Activated T-cell treated with anti-CD3 and anti-CD28 coated beads for 1 hour (primary cell): Measurements from ENCODE around the gene MTFR1L.

Experiments used
- DNase-seq: peaks from one replicate; pipeline ENCODE4 v3.0.0-alpha.2; 2020; ENCODE audit warnings: low read depth

Gene MTFR1L

DNA sequence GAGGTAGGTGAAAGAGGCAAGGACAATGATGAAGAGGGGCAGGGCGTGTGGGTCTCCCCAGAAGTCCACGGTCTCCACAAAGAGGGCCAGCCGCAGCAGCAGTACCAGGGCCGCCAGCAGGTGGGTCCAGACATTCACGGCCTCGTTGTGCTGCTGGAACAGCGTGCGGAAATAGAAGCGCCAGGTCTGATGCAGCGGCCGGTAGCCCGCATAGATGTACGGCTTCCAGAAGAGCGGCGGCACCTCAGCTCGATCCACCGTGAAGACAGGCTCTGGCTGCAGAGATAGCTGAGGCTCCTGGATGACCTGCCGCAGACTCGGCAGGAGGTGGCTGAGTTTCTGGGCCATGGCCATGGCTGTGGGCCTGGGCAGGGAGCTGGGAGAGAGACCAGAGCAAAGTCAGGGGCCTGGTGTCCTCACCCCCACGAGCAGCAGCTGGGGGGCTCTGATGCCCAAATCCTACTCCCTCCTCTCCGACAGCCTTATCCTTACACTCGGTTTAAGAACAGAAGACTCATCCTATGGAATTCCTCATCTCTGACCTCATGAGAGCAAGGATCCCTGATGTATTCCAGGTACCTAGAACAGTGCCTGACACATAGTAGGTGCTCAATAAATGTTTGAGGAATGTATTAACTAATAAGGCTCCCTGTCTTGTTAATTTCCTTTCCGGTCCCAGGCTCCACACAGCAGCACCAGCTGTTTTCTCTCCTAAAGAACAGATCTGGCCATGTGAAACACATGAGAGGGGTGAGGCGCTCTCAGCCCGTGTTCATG is 43.9 kb downstream of the MTFR1L start:
- no peak for DNase-seq

DNA sequence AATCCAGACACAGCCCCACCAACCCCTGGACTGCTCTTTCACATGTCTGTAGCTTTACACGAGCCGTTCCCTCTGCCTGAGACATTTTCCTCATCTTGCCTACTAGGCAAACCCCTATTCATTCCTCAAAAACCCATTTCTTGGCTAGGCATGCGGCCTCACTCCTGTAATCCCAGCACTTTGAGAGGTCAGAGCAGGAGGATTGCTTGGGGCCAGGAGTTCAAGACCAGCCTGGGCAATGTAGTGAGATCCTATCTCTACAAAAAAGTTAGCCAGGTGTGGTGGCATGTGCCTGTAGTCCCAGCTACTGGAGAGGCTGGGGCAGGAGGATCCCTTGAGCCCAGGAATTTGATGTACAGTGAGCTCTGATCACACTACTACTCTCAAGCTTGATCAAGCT is 44.7 kb downstream of the MTFR1L start:
- DNase-seq: no peak

GRCh38 chr1:25866288-25866687 is 46.5 kb downstream of the MTFR1L start:
- no peak for DNase-seq

DNA sequence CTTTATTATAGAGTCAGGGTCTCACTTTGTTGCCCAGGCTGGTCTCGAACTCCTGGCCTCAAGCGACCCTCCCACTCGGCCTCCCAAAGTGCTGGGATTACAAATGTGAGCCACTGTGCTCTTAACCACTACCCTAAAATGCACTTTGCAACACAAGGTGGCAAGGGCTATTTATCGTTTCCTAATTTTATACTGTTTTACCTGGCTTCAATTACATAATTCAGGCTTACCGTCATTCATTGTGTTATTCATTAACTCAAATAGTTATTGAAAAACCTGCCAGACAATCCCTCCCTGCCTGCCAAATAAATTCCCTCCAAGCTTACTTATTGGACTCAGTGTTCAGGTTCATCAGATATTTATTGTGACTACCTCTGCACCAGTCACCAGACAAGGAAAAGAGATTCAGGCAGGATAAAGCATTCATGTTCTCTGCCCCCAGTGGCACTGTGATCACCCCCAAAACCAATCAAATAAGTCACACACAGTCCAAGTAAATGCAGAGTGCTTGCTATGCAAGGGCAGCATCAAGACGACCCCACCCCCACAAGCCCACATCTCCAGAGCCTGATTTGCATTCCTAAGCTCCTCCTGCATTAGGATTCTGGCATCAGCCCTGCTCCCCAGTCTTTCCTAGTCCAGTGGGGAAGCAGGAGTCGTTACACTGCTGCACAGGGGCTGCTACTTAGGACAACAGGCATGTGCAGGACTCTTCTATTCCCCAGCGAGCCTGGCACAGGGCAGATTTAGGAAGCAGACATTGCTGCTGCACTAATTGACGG is 47.6 kb downstream of the MTFR1L start:
- DNase-seq: no peak

GRCh38 chr1:25869909-25870606 is 50.3 kb downstream of the MTFR1L start:
- no peak for DNase-seq

DNA sequence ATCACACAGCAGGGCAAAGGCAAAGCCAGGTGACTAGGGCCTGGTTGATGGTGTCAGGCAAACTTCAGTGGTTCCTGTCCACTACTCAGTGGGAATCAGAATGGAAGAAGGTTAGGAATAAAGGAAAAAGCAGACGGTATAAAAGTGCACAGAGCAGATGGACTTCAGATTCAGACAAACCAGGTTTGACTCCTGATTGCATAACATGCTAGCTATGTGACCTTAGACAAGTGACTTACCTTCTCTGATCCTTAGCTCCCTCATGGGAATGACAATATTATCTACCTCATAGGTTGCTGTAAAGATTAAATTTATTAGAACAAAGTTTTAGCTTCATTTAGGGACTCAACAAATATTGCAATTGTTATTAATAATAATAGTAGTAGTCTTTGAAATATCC is 50.9 kb downstream of the MTFR1L start:
- no peak for DNase-seq

GRCh38 chr1:25871086-25871703 is 51.4 kb downstream of the MTFR1L start:
- no peak for DNase-seq

GRCh38 chr1:25871704-25872494 is 52.1 kb downstream of the MTFR1L start:
- DNase-seq: no peak

DNA sequence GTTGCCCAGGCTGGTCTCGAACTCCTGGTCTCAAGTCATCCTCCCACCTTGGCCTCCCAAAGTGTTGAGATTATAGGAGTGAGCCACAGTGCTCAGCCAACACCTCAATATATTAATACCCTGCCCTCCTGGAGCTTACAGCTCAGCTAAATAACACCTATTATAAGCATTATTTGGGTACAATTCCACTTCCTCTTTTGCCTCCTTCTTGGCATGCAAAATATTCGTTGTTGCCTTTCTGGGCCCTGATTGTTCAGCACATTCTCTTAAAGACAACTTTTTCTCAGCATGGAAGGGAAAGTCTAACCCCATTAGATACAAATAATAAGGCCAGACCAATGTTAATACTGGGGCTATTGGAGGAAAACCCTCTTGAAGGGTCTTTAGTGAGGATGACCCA is 53.0 kb downstream of the MTFR1L start:
- no peak for DNase-seq

- no peak for DNase-seq
Observed at GRCh38 chr1:25873120-25873519, 53.4 kb downstream of the MTFR1L start.

GRCh38 chr1:25874209-25874608 is 54.5 kb downstream of the MTFR1L start:
- DNase-seq: no peak

DNA sequence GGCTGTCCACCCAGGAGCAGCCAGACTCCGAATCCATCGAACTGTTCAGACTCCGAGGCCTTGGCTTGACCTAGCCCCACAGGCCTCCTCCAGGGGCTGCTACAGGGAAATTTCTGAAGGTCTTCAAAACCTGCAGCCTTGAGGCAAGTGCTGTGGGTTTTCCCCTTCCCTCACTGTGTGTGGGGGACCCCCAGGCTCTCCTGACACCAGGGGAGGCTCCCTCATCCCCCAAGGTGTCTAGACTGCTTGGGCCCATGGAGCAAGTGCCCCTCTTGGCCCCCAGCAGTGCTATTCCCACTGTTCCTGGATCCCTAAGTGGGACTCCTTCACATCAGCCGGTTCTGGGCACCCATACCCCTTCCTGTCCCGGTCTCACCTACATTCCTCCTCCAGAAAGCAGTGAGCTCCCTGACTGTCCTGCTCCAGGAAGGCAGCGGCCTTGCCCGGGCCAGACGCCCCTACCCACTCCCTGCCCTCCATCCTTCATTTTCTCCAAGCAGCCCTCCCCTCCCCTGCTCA is 54.9 kb downstream of the MTFR1L start:
- no peak for DNase-seq

GRCh38 chr1:25875154-25875855 is 55.6 kb downstream of the MTFR1L start, which contains the start of gene PAQR7:
Gene PAQR7, minus strand, starts transcription at chr1:25875708. Its CDS starts 11,869 bp downstream, at chr1:25863839.
- DNase-seq: peak; percentile 39

- DNase-seq: no peak
Observed at GRCh38 chr1:25875856-25876692, 56.3 kb downstream of the MTFR1L start.

- no peak for DNase-seq
Observed at GRCh38 chr1:25876693-25877077, 56.9 kb downstream of the MTFR1L start.

DNA sequence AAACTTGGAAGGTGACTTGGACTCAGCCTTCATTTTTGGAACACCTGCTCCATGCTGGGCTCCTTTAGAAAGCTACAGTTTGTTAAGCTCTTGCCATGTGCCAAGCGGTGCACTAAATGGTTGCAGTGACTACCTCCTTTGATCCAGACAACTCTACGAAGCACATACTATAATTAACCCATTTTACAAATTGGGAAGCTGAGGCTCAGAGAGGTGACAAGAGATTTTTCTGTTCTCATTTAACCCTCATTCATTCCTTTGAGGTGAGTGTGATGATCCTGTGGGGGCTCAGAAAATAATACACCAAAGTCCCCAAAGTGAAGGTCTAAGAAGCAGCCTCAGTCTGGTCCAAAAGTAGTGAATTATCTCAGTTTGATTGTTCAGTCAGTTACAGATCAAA is 57.4 kb downstream of the MTFR1L start:
- DNase-seq: no peak

DNA sequence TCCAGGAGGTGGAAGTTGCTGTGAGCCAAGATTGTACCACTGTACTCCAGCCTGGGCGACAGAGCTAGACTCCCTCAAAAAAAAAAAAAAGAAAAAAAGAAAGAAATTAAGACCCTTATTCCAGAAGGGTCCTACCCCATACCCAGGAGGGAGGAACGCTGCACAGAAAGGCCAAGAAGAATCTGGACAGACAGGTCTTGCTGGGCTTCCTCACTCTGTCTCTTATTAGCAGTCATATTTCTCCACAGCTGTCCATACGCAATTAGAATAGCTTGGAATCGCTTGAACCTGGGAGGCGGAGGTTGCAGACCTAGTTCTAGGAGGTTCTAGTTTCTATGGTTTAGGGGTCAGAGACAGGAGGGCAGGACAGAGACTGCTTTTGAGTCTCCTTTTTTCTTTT is 58.9 kb downstream of the MTFR1L start:
- no peak for DNase-seq

- DNase-seq: no peak
Observed at GRCh38 chr1:25879675-25880074, 59.9 kb downstream of the MTFR1L start.

DNA sequence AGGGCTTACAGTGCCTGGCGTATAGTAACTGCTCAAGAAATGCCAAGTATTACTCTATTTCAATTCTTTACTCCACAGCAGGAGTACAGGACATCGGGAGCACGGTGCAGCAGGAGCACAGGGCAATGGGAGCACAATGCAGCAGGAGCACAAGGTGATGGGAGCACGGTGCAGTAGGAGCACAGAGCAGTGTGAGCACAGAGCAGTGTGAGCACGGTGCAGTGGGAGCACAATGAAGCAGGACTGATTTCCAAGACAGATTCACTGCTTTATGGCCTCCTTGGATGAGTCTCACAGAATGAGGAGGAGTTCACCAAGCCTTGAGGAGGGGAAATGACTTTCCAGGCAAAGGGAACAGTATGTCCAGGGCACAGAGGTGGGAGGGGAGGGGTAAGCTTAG is 60.8 kb downstream of the MTFR1L start:
- no peak for DNase-seq

- DNase-seq: no peak
Observed at GRCh38 chr1:25881266-25881665, 61.5 kb downstream of the MTFR1L start.
